Islet precursor cell (in vitro differentiated cells): ENCODE measurements around the gene GAA.
"Not testable (repeated sequence)": the region's sequence is repeated elsewhere in the genome, so short reads cannot be mapped to it uniquely, and the experiment has no call there.

Experiments used
- DNase-seq: peaks from one replicate; pipeline ENCODE4 v3.0.0-alpha.2; 2018

The GAA gene

DNA sequence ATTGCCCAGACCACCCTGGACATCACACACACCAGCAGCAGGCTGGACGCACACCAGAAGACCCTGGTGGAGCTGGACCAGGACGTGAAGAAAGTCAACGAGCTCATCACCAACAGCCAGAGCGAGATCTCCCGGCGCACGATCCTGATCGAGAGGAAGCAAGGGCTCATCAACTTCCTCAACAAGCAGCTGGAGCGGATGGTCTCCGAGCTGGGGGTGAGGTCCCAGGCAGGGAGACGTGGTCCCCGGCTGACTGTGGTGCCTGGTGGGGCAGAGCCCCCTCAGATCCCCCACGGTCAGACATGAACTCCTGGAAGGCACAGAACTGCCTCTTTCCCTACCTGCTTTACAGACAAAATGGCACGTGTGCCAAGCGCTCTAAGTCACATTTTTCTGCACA is 16.6 kb upstream of the GAA start:
- DNase-seq: no peak

DNA sequence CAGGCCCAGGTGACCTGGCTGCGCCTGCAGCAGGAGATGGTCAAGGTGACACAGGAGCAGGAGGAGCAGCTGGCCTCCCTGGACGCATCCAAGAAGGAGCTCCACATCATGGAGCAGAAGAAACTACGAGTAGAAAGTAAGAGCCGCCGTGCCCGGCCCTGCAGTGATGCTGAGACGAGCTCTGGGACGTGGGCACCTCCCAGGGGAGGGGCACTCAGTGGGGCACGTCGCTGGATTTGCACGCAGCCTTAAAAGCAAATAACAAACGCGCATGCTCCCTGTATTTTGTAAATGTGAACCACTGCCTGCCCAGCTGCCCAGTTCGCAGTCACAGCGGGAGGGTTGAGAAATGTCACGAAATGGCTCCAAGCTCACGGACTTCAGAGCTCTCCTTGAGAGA is 15.3 kb upstream of the GAA start:
- no peak for DNase-seq

DNA sequence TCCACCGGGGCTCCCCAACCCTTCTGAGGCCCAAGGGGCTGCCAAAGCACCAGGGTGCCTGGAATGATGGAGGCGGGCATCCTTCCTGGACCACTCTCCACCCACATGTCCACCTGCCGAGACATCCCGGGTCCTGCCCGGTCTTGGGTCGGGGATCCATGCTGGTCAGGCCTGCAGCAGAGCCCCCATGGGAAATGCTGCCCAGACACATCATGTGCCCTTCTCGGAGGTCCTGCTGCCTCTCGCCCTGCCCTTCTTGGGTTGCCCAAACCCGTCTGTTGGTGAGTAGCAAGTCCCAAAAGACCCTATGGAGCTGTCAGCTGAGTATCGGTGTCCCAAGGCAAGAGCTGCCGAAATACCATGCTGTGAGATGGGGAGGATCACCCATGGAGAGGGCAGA is 14.8 kb upstream of the GAA start:
- DNase-seq: no peak

DNA sequence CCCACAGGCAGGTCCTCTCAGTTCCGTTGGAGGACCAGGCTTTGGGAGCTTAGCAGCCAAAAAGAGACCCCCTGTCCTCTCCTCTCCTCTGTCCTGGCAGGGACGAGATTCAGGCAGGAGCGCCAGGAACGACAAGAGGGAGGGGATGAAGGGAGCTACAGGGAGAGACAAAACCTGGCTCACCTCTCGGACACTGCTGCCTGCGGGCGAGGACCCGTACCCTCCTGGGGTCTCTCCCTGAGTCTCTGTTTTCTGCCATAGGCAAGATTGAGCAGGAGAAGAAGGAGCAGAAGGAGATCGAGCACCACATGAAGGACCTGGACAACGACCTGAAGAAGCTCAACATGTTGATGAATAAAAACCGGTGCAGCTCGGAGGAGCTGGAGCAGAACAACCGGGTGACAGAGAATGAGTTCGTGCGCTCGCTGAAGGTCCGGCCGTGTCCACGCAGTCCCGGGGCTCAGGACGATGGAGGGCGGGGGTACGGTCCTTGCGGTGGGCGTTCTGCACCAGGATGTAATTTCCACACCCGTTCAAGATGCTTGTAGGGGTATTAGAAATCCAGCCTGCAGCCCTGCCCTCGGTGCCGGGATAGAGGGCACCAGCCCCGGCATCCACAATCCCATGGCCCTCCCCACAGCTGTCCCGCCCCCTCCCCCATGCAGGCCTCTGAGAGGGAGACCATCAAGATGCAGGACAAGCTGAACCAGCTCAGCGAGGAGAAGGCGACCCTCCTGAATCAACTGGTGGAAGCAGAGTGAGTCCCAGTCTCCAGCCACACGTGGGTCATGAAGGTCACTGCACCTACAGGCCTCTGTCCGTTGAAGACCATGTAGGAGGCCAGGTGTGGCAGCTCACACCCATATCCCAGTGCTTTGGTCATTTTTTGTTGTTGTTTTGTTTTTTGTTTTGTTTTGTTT is 13.8 kb upstream of the GAA start:
- peak; percentile 60 for DNase-seq

DNA sequence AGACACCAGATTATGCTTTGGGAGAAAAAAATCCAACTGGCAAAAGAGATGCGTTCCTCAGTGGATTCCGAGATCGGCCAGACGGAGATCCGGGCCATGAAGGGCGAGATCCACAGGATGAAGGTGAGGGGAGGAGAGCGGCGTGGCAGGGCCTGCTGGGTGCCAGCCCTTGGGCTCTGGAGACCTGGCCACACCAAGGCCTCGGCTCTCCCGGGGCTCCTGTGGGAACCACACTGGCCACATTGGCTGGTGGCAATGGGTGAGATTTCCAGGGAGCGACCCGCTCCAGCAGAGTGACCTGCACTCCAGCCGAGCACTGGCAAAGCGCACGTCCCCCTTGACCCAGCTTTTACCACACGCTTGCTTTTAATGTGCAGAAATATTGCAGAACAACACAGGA is 11.6 kb upstream of the GAA start:
- DNase-seq: peak; percentile 53

DNA sequence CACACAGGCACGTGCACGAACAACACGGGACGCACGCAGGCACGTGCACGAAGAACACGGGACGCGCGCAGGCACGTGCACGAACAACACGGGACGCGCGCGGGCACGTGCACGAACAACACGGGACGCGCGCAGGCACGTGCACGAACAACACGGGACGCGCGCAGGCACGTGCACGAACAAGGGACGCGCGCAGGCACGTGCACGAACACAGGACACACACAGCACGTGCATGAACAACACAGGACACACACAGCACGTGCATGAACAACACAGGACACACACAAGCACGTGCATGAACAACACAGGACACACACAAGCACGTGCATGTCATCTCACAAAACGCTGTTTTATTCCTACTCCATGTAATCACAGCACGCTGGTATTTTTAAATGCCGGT is 11.2 kb upstream of the GAA start:
- not testable (repeated sequence) for DNase-seq

DNA sequence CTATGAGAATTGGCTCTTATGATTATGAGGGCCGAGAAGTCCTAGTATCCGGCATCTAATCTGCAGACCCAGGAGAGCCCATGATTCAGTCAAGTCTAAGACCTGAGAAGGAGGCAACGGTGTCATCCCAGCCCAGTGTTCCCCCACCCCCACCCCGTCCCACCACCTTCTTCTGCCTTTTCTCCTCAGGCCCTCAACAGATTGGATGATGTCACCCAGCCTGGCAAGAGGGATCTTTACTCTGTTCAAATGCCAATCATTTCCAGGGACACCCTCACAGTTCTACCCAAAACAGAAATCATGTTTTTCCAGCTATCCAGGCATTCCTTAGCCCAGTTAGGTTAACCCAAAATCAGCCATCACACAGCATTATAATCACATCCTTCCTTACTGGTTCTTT is 10.0 kb upstream of the GAA start:
- DNase-seq: no peak

DNA sequence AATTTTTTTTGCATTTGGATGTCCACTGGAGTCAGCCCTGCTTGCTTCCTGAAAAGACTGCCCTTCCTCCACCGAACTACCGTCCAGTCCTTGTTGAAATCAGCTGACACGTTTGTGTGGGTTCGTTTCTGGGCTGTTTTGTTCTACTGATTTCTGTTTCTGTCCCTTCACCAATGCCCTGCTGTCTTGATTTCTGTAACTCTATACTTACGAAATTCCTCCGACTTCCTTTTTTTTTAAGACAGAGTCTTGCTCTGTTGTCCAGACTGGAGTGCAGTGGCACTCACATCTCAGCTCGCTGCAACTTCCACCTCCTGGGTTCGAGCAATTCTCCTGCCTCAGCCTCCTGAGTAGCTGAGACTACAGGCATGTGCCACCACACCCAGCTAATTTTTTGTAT is 8.4 kb upstream of the GAA start:
- no peak for DNase-seq

DNA sequence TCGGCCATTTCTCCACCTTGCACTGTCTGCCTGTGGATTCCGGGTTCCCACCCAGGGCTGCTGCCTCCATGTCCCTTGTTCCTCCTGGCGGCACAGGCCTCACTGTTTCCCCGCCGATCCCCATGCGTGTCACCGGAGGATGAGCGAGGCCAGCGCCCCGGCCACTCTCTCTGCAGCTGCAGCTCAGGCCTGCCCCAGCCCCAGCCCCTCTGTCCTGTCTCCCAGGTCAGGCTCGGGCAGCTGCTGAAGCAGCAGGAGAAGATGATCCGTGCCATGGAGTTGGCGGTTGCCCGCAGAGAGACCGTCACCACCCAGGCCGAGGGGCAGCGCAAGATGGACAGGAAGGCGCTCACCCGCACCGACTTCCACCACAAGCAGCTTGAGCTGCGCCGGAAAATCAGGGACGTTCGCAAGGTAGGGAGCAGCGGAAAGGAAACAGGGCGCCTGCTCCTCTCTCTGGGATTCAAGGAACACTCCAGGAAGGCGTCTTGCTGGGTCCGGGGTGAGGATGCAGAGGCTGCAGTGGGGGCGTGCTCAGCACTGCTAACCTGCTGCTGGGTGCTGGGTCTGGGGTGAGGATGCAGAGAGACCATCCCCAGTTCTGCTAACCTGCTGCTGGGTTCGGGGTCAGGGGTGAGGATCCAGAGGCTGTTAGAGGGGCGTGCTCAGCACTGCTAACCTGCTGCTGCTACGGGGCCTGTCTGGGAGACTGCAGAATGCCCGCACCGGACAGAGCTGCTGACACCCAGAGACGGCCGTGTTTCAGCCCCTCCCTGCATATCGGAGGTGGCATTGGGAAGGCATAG is 6.1 kb upstream of the GAA start:
- peak; percentile 60 for DNase-seq

DNA sequence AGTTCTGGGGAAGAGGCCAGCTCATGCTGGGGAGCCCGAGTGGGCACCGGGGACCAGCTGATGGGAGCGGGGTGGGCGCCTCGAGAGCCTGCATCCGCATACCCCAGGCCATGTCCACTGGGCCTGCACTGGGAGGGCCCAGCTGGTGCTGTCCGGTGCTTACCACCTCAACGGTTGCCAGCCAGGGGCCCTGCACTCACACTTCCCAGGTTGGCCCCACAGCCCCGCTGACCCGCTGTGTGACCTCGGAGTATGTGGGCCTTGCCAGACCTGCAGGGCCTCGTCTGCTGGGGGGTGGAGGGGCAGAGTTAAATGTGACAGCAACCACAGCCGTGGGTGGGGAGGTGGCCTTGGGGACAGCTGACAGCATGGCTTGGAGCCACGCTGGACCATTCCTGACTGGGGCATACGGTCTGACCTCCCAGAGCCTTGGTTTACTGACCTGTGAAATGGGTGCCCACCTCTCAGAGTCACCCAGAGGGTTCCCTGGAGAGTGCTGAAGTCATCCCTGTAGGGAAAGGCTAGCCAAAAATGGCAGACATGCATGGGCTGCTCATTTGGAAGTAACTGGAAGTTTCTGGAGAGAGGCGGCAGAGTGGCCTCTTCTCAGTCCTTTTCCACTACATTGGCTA is 5.4 kb upstream of the GAA start:
- DNase-seq: no peak

DNA sequence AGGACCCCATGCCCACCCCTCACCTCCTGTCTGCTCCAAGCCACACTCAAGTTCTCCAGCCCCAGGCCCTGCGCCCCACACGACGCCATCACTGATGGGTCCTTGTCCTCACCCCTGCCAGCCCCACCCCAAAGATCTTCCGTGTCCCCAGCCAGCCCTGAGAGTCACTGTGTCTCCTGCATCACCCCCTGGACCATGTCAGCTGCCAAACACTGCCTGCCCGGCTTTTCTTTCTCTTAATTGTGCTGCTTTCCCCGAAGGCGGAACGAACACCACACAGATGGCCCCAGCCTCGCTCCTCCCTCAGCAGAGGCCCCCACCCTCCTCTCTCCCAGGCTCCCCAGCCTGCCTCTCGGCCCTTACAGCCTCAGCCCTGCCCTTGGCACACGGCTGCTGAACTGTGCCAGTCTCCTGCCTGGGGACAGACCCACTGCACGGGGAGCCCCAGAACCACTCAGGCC is 4.8 kb upstream of the GAA start:
- no peak for DNase-seq

DNA sequence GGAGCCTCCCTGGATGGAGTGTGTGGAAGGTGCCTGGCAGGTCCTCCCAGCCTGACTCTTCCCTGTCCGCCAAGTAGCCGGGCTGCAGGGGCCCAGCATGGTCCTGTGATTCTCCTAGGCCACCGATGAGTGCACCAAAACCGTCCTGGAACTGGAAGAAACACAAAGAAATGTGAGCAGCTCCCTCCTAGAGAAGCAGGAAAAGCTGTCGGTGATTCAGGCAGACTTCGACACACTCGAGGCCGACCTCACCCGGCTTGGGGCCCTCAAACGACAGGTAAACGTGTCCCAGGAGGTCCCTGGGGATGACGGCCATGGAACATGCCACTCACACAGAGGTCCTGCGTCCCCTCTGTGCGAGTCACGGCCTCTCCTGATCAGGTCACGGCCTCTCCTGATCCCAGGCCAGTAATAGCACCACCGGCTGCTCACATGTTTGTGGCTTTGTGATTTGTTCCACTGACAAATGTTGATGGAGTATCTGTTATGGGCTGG is 4.2 kb upstream of the GAA start:
- DNase-seq: peak; percentile 56

DNA sequence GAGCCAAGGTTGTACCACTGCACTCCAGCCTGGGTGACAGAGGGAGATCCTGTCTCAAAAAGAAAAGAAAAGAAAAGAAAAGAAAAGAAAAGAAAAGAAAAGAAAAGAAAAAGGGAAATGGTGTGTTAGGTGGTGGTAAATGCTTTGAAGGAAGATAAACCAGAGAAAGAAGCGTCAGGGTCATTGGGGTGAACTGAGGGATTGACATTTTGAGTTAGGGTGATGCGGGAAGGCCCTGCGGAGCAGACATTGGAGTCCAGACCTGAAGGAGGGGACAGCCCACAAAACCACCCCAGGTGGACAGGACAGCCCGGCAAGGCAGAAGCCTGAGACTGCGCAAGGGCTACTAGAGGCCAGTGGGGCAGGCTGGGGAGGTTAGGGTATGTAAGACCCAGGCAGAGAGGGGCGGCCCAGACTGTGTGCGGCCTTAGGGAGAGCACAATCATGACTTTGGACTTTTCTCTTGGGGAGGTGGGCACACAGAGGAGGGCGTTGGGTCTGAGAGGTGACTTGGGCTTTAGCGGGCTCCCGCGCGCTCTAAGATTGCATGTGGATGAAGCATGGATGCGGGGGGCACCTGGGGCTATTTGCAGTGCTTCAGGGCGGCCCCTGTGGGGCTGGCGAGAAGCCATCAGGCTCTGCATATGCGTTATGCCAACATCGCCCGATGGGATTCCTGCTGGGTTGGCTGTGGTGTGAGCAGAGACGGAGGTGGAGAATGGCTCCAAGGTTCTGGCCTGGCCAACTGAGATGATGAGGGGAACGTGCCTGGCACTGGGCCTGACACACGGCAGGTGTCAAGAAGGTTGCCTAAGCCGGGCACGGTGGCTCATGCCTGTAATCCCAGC is 3.3 kb upstream of the GAA start:
- DNase-seq: no peak

DNA sequence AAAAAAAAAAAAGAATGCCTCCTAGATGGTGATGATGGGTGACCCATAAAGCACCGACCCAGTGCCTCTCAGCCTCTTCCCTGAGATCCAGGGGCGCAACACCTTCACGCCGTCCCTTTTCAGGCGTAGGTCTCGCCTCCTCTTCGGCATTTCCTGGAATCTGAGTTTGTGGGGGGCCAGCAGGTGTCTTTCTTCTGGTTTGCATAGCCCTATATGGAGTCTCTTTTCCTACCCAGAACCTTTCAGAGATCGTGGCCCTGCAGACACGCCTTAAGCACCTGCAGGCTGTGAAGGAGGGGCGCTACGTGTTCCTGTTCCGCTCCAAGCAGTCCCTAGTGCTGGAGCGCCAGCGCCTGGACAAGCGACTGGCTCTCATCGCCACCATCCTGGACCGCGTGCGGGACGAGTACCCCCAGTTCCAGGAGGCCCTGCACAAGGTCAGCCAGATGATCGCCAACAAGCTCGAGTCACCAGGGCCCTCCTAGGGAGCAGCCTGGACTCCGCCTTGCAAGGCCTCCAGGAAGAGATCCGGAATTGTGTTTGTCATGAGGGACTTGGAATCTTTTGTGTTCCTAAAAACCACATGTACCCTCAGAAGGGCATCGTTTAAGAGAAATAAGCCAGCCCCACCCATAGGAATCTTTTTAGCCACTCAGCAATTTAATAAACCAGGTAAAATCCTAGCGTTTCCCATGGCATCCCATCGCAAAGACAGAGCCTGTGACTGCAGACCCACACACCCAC is 1.9 kb upstream of the GAA start:
- DNase-seq: peak; percentile 57

DNA sequence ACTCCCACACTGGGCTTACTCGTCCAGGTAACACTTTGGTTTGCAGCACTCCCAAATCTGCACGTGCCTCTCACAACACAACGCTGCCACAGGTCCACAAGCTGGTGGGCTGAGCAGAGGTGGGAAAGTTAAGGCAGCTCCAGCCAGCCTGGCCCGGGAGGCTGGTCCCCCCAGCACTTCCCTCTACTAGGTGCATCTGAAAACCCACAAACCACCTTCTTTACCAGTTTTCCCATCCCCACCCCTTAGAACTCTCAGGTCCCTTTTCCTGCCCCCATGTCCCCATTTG is 1.4 kb upstream of the GAA start:
- DNase-seq: no peak

DNA sequence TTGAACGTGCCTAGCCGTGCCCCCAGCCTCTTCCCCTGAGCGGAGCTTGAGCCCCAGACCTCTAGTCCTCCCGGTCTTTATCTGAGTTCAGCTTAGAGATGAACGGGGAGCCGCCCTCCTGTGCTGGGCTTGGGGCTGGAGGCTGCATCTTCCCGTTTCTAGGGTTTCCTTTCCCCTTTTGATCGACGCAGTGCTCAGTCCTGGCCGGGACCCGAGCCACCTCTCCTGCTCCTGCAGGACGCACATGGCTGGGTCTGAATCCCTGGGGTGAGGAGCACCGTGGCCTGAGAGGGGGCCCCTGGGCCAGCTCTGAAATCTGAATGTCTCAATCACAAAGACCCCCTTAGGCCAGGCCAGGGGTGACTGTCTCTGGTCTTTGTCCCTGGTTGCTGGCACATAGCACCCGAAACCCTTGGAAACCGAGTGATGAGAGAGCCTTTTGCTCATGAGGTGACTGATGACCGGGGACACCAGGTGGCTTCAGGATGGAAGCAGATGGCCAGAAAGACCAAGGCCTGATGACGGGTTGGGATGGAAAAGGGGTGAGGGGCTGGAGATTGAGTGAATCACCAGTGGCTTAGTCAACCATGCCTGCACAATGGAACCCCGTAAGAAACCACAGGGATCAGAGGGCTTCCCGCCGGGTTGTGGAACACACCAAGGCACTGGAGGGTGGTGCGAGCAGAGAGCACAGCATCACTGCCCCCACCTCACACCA is 724 bp downstream of the GAA start:
- DNase-seq: no peak

DNA sequence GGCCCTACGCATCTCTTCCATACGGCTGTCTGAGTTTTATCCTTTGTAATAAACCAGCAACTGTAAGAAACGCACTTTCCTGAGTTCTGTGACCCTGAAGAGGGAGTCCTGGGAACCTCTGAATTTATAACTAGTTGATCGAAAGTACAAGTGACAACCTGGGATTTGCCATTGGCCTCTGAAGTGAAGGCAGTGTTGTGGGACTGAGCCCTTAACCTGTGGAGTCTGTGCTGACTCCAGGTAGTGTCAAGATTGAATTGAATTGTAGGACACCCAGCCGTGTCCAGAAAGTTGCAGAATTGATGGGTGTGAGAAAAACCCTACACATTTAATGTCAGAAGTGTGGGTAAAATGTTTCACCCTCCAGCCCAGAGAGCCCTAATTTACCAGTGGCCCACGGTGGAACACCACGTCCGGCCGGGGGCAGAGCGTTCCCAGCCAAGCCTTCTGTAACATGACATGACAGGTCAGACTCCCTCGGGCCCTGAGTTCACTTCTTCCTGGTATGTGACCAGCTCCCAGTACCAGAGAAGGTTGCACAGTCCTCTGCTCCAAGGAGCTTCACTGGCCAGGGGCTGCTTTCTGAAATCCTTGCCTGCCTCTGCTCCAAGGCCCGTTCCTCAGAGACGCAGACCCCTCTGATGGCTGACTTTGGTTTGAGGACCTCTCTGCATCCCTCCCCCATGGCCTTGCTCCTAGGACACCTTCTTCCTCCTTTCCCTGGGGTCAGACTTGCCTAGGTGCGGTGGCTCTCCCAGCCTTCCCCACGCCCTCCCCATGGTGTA is 1.5 kb downstream of the GAA start:
- DNase-seq: peak; percentile 60

DNA sequence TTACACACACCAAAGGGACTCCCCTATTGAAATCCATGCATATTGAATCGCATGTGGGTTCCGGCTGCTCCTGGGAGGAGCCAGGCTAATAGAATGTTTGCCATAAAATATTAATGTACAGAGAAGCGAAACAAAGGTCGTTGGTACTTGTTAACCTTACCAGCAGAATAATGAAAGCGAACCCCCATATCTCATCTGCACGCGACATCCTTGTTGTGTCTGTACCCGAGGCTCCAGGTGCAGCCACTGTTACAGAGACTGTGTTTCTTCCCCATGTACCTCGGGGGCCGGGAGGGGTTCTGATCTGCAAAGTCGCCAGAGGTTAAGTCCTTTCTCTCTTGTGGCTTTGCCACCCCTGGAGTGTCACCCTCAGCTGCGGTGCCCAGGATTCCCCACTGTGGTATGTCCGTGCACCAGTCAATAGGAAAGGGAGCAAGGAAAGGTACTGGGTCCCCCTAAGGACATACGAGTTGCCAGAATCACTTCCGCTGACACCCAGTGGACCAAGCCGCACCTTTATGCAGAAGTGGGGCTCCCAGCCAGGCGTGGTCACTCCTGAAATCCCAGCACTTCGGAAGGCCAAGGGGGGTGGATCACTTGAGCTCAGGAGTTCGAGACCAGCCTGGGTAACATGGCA is 2.2 kb downstream of the GAA start:
- no peak for DNase-seq

DNA sequence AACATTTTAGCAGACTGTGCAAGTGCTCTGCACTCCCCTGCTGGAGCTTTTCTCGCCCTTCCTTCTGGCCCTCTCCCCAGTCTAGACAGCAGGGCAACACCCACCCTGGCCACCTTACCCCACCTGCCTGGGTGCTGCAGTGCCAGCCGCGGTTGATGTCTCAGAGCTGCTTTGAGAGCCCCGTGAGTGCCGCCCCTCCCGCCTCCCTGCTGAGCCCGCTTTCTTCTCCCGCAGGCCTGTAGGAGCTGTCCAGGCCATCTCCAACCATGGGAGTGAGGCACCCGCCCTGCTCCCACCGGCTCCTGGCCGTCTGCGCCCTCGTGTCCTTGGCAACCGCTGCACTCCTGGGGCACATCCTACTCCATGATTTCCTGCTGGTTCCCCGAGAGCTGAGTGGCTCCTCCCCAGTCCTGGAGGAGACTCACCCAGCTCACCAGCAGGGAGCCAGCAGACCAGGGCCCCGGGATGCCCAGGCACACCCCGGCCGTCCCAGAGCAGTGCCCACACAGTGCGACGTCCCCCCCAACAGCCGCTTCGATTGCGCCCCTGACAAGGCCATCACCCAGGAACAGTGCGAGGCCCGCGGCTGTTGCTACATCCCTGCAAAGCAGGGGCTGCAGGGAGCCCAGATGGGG is 3.1 kb downstream of the GAA start:
- peak; percentile 77 for DNase-seq
